A549 (cell line): ENCODE results near the gene SLC39A13.

Experiments used
- BHLHE40 ChIP-seq: IDR thresholded peaks from 2 replicates; pipeline ENCODE4 v1.6.1; 2012; ENCODE audit warnings: low read depth, low read length, inconsistent platforms
- CEBPB ChIP-seq, 2 experiments: fragments of >200 bp in 1 of 2; sonication (Bioruptor Twin) in 1 of 2; formaldehyde crosslinking in 1 of 2; IDR thresholded peaks; 2 replicates each; pipeline ENCODE4 v1.6.1; 2012 to 2016
- E2F6 ChIP-seq: IDR thresholded peaks from 2 replicates; pipeline ENCODE4 v1.6.1; 2012; ENCODE audit warnings: low read depth, borderline replicate concordance
- EHMT2 ChIP-seq: fragments of 200-600 bp; sonication (generic); IDR thresholded peaks from 2 replicates; pipeline ENCODE4 v1.6.1; 2016; ENCODE audit warnings: antibody characterized with exemption, low read depth, mild to moderate bottlenecking, moderate library complexity
- GATA3 ChIP-seq: IDR thresholded peaks from 2 replicates; pipeline ENCODE4 v1.6.1; 2012; ENCODE audit warnings: borderline replicate concordance
- MAX ChIP-seq: IDR thresholded peaks from 2 replicates; pipeline ENCODE4 v1.6.1; 2012
- PHF8 ChIP-seq: fragments of 200-600 bp; sonication (generic); IDR thresholded peaks from 2 replicates; pipeline ENCODE4 v1.6.1; 2016; ENCODE audit warnings: low read depth, mild to moderate bottlenecking, antibody characterized with exemption, moderate library complexity, borderline replicate concordance
- POLR2A ChIP-seq: IDR thresholded peaks from 2 replicates; pipeline ENCODE4 v1.6.1; 2012; ENCODE audit warnings: mild to moderate bottlenecking, low read length
- RAD21 ChIP-seq, 2 experiments: fragments of >200 bp in 1 of 2; sonication (Bioruptor Twin) in 1 of 2; formaldehyde crosslinking in 1 of 2; IDR thresholded peaks in 1 of 2; conservative IDR thresholded peaks in 1 of 2; 2 replicates in 1 of 2; 3 replicates in 1 of 2; pipeline ENCODE4 v1.6.1; 2012 to 2018; ENCODE audit warnings: inconsistent platforms in 1 of 2
- REST ChIP-seq: fragments of 200-600 bp; sonication (generic); IDR thresholded peaks from 2 replicates; pipeline ENCODE4 v1.6.1; 2016; ENCODE audit warnings: antibody characterized with exemption, mild to moderate bottlenecking, moderate library complexity
- RNF2 ChIP-seq: fragments of 200-600 bp; sonication (generic); IDR thresholded peaks from 2 replicates; pipeline ENCODE4 v1.6.1; 2016; ENCODE audit warnings: low read depth, mild to moderate bottlenecking, antibody characterized with exemption, moderate library complexity, borderline replicate concordance
- ZSCAN20 ChIP-seq: fragments of 250-450 bp; sonication (Bioruptor Pico); IDR thresholded peaks from 2 replicates; pipeline ENCODE4 v1.8.0; 2022; ENCODE audit warnings: mild to moderate bottlenecking, moderate library complexity
- TF ChIP-seq, protein P1 (sequence below): fragments of >200 bp; sonication (Bioruptor Twin); formaldehyde crosslinking; IDR thresholded peaks from 3 replicates; pipeline ENCODE4 v1.5.1; 2016
- TF ChIP-seq, protein P2 (sequence below): fragments of 450-650 bp; IDR thresholded peaks from 2 replicates; pipeline ENCODE4 v1.6.1; 2014; ENCODE audit warnings: antibody characterized with exemption

- no peak for TF ChIP-seq PHF8
- TF ChIP-seq RAD21 (conservative IDR thresholded peaks at IDR 0.05 in 1 of 2, IDR thresholded peaks at IDR 0.05 in 1 of 2): no peak
- no peak for TF ChIP-seq RNF2
- TF ChIP-seq, protein P1, sequence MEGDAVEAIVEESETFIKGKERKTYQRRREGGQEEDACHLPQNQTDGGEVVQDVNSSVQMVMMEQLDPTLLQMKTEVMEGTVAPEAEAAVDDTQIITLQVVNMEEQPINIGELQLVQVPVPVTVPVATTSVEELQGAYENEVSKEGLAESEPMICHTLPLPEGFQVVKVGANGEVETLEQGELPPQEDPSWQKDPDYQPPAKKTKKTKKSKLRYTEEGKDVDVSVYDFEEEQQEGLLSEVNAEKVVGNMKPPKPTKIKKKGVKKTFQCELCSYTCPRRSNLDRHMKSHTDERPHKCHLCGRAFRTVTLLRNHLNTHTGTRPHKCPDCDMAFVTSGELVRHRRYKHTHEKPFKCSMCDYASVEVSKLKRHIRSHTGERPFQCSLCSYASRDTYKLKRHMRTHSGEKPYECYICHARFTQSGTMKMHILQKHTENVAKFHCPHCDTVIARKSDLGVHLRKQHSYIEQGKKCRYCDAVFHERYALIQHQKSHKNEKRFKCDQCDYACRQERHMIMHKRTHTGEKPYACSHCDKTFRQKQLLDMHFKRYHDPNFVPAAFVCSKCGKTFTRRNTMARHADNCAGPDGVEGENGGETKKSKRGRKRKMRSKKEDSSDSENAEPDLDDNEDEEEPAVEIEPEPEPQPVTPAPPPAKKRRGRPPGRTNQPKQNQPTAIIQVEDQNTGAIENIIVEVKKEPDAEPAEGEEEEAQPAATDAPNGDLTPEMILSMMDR: no peak
- no peak for TF ChIP-seq REST
- no peak for TF ChIP-seq GATA3
- no peak for TF ChIP-seq ZSCAN20 (CRISPR knock-in tag)
- no peak for TF ChIP-seq POLR2A
- TF ChIP-seq, protein P2, sequence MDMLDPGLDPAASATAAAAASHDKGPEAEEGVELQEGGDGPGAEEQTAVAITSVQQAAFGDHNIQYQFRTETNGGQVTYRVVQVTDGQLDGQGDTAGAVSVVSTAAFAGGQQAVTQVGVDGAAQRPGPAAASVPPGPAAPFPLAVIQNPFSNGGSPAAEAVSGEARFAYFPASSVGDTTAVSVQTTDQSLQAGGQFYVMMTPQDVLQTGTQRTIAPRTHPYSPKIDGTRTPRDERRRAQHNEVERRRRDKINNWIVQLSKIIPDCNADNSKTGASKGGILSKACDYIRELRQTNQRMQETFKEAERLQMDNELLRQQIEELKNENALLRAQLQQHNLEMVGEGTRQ: no peak
- no peak for TF ChIP-seq BHLHE40
- TF ChIP-seq EHMT2: no peak
- no peak for TF ChIP-seq E2F6
- TF ChIP-seq MAX: no peak
- TF ChIP-seq CEBPB (IDR thresholded peaks at IDR 0.05): no peak
These were observed 24.8 kb downstream of the SLC39A13 start for GRCh38 chr11:47433157-47433556.
